ENCODE measurements around the gene OVAAL. TPM values are rescaled to one million over a fixed set of nuclear protein-coding genes. Genes with fewer than 3 reads are reported as not detected.
"Not testable (repeated sequence)": the region's sequence is repeated elsewhere in the genome, so short reads cannot be mapped to it uniquely, and the experiment has no call there.

The OVAAL gene
- total RNA-seq, 1 experiment from 2014 or later, result not detected

DNA sequence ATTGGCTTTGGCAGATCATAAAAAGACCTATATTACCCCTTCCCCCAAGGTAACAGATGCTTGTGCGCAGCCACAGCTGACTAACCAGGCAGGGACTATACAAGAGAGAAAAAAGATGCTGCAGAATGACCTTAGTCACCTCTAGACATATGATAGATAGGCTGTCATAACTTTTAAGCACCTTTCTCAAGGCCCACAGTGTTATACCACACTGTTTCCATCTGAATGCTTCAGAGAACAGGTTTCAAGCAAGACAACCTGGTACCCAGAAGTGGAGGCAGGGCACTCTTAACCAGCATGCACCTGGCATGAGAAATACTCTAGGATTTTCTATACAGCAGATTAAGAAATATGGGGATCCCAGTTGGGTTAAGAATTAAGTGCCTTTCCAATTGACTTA is 12.8 kb upstream of the OVAAL start:
- Histone ChIP-seq H3K36me3 (ENCODE audit: low read depth) (no peaks in the 10 kb centered on the region), H3K4me3 (no peak overlapping the region), H3K9me3 (ENCODE audit: insufficient read depth, low read depth) (no peaks in the 10 kb centered on the region), H3K27me3 (ENCODE audit: insufficient read depth, low read depth) (no peaks in the 10 kb centered on the region), H4K20me1 (ENCODE audit: insufficient read depth) (no peaks in the 10 kb centered on the region), H3K4me1 (replicated peaks; ENCODE audit: insufficient read depth) (no peaks in the 10 kb centered on the region), H3K9me2 (ENCODE audit: insufficient read depth) (no peaks in the 10 kb centered on the region), H2AFZ (no peak overlapping the region), H3K79me2 (ENCODE audit: low read depth) (no peaks in the 10 kb centered on the region), H3F3A (ENCODE audit: insufficient read depth, low read depth) (no peaks in the 10 kb centered on the region), H3K27ac (no peak overlapping the region), H3K4me2 (no peak overlapping the region)
- CTCF ChIA-PET, result no interaction called here
- BruUV-seq (replicated peaks), result no TSS peak
- intact Hi-C loops (cut with micrococcal nuclease; ENCODE audit: unreplicated experiment), result no loop called here
- TF ChIP-seq EZH2 (IDR thresholded peaks at IDR 0.05; ENCODE audit: low read depth) (no peak), CTCF (conservative IDR thresholded peaks at IDR 0.05) (no peak)
- POLR2A ChIA-PET (ENCODE audit: unreplicated experiment), result no interaction called here
- DNase-seq, result no peak

DNA sequence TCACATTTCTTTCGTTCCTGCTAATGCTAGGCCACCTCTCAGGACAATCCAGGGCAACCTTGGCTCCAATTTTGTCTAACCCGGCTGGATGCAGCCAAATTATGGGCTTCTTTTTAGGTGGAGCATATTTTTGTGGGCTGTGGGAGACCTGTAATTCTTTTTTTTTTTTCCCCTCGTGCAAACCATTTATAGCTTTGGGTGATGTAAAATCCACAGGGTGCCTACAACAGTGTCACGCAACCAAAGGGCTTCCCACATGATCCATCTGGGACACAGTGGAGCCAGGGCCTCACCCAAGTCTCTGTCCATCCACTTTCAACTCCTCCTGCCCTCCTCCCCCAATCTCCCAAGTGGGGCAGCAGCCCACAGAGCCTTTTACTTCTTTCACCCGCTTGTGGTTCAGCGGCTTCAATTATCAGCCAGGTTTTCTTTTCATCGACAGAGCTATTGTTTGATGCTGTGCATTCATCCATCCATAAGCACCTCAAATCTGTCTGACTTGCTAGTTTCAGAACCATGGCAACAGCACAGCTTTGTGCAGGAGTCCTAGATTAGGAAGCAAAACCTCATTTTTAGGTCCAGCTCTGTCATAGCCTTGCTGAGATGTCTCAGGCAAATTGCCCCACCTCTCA is 10.0 kb upstream of the OVAAL start:
- intact Hi-C loops (cut with micrococcal nuclease; ENCODE audit: unreplicated experiment), result no loop called here
- H3K9me2 ChIP-seq (ENCODE audit: insufficient read depth), result no peaks in the 10 kb centered on the region
- no peak overlapping the region for H3K4me2 ChIP-seq
- H3K4me1 ChIP-seq (replicated peaks; ENCODE audit: insufficient read depth), result no peaks in the 10 kb centered on the region
- POLR2A ChIA-PET (ENCODE audit: unreplicated experiment), result no interaction called here
- CTCF ChIA-PET, result no interaction called here
- H3K4me3 ChIP-seq, result no peak overlapping the region
- H2AFZ ChIP-seq, result no peak overlapping the region
- TF ChIP-seq CTCF (conservative IDR thresholded peaks at IDR 0.05) (no peak), EZH2 (IDR thresholded peaks at IDR 0.05; ENCODE audit: low read depth) (no peak)
- H3K79me2 ChIP-seq (ENCODE audit: low read depth), result no peaks in the 10 kb centered on the region
- no peaks in the 10 kb centered on the region for H3K36me3 ChIP-seq (ENCODE audit: low read depth)
- DNase-seq, result no peak
- no TSS peak for BruUV-seq (replicated peaks)
- H3K27ac ChIP-seq, result no peak overlapping the region
- no peaks in the 10 kb centered on the region for H4K20me1 ChIP-seq (ENCODE audit: insufficient read depth)
- no peaks in the 10 kb centered on the region for H3K9me3 ChIP-seq (ENCODE audit: insufficient read depth, low read depth)
- no peaks in the 10 kb centered on the region for H3F3A ChIP-seq (ENCODE audit: insufficient read depth, low read depth)
- no peaks in the 10 kb centered on the region for H3K27me3 ChIP-seq (ENCODE audit: insufficient read depth, low read depth)

DNA sequence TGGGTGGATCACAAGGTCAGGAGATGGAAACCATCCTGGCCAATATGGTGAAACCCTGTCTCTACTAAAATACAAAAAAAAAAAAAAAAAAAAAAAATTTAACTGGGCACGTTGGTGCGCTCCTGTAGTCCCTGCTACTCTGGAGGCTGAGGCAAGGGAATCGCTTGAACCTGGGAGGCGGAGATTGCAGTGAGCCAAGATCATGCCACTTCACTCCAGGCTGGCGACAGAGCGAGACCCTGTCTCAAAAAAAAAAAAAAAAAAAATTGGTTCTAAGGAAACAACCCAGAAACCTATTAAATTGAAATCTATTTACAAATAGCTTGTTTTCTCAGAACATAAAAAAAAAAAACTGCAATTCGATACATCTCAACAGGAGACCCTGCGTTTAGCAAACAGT is 9.0 kb upstream of the OVAAL start:
- H3K27ac ChIP-seq; H3K9me2 ChIP-seq (ENCODE audit: insufficient read depth); DNase-seq; H3K79me2 ChIP-seq (ENCODE audit: low read depth); BruUV-seq (replicated peaks); H3K9me3 ChIP-seq (ENCODE audit: insufficient read depth, low read depth); H3K36me3 ChIP-seq (ENCODE audit: low read depth); H3K4me3 ChIP-seq; H4K20me1 ChIP-seq (ENCODE audit: insufficient read depth); CTCF ChIA-PET; intact Hi-C loops (cut with micrococcal nuclease; ENCODE audit: unreplicated experiment); POLR2A ChIA-PET (ENCODE audit: unreplicated experiment); H3K27me3 ChIP-seq (ENCODE audit: insufficient read depth, low read depth); H2AFZ ChIP-seq; H3K4me2 ChIP-seq; H3K4me1 ChIP-seq (replicated peaks; ENCODE audit: insufficient read depth); H3F3A ChIP-seq (ENCODE audit: insufficient read depth, low read depth): not testable (repeated sequence)

GRCh38 chr1:180550241-180550640 is 8.5 kb upstream of the OVAAL start:
- ChIA-PET POLR2A (ENCODE audit: unreplicated experiment) (no interaction called here), CTCF (no interaction called here)
- no peaks in the 10 kb centered on the region for H3K9me3 ChIP-seq (ENCODE audit: insufficient read depth, low read depth)
- no peak overlapping the region for H3K27ac ChIP-seq
- no peak overlapping the region for H3K4me3 ChIP-seq
- no peaks in the 10 kb centered on the region for H3F3A ChIP-seq (ENCODE audit: insufficient read depth, low read depth)
- no peaks in the 10 kb centered on the region for H3K9me2 ChIP-seq (ENCODE audit: insufficient read depth)
- no peaks in the 10 kb centered on the region for H3K27me3 ChIP-seq (ENCODE audit: insufficient read depth, low read depth)
- no peak overlapping the region for H2AFZ ChIP-seq
- no peak for DNase-seq
- TF ChIP-seq EZH2 (IDR thresholded peaks at IDR 0.05; ENCODE audit: low read depth), result no peak
- no peak for TF ChIP-seq CTCF (conservative IDR thresholded peaks at IDR 0.05)
- intact Hi-C loops (cut with micrococcal nuclease; ENCODE audit: unreplicated experiment), result no loop called here
- H3K4me2 ChIP-seq, result no peak overlapping the region
- no peaks in the 10 kb centered on the region for H3K4me1 ChIP-seq (replicated peaks; ENCODE audit: insufficient read depth)
- no TSS peak for BruUV-seq (replicated peaks)
- H4K20me1 ChIP-seq (ENCODE audit: insufficient read depth), result no peaks in the 10 kb centered on the region
- no peaks in the 10 kb centered on the region for H3K36me3 ChIP-seq (ENCODE audit: low read depth)
- H3K79me2 ChIP-seq (ENCODE audit: low read depth), result no peaks in the 10 kb centered on the region
